K562 (cell line): ENCODE data around the gene DNAJC1.
"Not testable (repeated sequence)": the region's sequence is repeated elsewhere in the genome, so short reads cannot be mapped to it uniquely, and the experiment has no call there.

Source experiments
- ADNP ChIP-seq: fragments of 200-800 bp; sonication (Bioruptor generic); IDR thresholded peaks from 2 replicates; pipeline ENCODE4 v1.6.1; 2016; ENCODE audit warnings: missing genetic modification characterization, missing compliant biosample characterization
- CREB5 ChIP-seq: fragments of 250-450 bp; sonication (Bioruptor Pico); IDR thresholded peaks from 2 replicates; pipeline ENCODE4 v1.5.0; 2020; ENCODE audit warnings: mild to moderate bottlenecking
- DNMT1 ChIP-seq: fragments of 450-650 bp; IDR thresholded peaks from 2 replicates; pipeline ENCODE4 v1.6.1; 2016; ENCODE audit warnings: antibody characterized with exemption, mild to moderate bottlenecking
- KAT7 ChIP-seq: sonication (generic); formaldehyde crosslinking; IDR thresholded peaks from 2 replicates; pipeline ENCODE4 v1.8.0; 2022; ENCODE audit warnings: missing genetic modification reagents, mild to moderate bottlenecking, borderline replicate concordance
- KDM5B ChIP-seq: fragments of 200-600 bp; sonication (generic); IDR thresholded peaks from 2 replicates; pipeline ENCODE4 v1.6.1; 2012; ENCODE audit warnings: low read depth, mild to moderate bottlenecking, moderate library complexity, low read length, control low read depth, inconsistent platforms; ENCODE audit not compliant: insufficient replicate concordance
- POLR2B ChIP-seq: fragments of 450-650 bp; IDR thresholded peaks from 2 replicates; pipeline ENCODE4 v1.6.1; 2018; ENCODE audit warnings: low read depth; ENCODE audit not compliant: partially characterized antibody
- SMAD1 ChIP-seq: fragments of 150-350 bp; IDR thresholded peaks from 2 replicates; pipeline ENCODE4 v1.6.1; 2014; ENCODE audit warnings: low read length, low read depth; ENCODE audit not compliant: partially characterized antibody
- TEAD4 ChIP-seq, 2 experiments: sonication (generic) in 1 of 2; formaldehyde crosslinking in 1 of 2; IDR thresholded peaks; 2 replicates each; pipeline versions ENCODE4 v1.6.1 to v1.8.0; 2012 to 2022; ENCODE audit warnings: borderline replicate concordance in 1 of 2, inconsistent platforms in 1 of 2, low read length in 1 of 2, mild to moderate bottlenecking in 1 of 2, missing genetic modification reagents in 1 of 2
- ZBTB40 ChIP-seq, 2 experiments: fragments of 450-650 bp in 1 of 2; sonication (generic) in 1 of 2; formaldehyde crosslinking in 1 of 2; IDR thresholded peaks; 2 replicates each; pipeline versions ENCODE4 v1.7.1 to v1.9.0; 2016 to 2022; ENCODE audit warnings: inconsistent platforms in 1 of 2, mild to moderate bottlenecking in 1 of 2, missing genetic modification reagents in 1 of 2
- ZFX ChIP-seq: sonication (generic); formaldehyde crosslinking; IDR thresholded peaks from 2 replicates; pipeline ENCODE4 v1.8.0; 2022; ENCODE audit warnings: mild to moderate bottlenecking, missing genetic modification reagents, moderate library complexity

- TF ChIP-seq TEAD4 (IDR thresholded peaks at IDR 0.05; ENCODE audit: low read length); TEAD4 (CRISPR knock-in tag; IDR thresholded peaks at IDR 0.05; ENCODE audit: borderline replicate concordance); CREB5; DNMT1; KAT7 (CRISPR knock-in tag); POLR2B; KDM5B; SMAD1; ADNP (tag); ZBTB40 (IDR thresholded peaks at IDR 0.05); ZBTB40 (CRISPR knock-in tag; IDR thresholded peaks at IDR 0.05); ZFX (CRISPR knock-in tag): not testable (repeated sequence)
These were observed 185.1 kb downstream of the DNAJC1 start for GRCh38 chr10:21818416-21818815.
